GM10266 (cell line): ENCODE measurements around the gene HOXC10.

Experiments used
- DNase-seq: peaks from one replicate; pipeline ENCODE4 v3.0.0; 2012; ENCODE audit errors: extremely low spot score
- TF ChIP-seq, protein P1 (sequence below): IDR thresholded peaks from 2 replicates; pipeline ENCODE4 v1.5.1; 2012; ENCODE audit warnings: mild to moderate bottlenecking, low read depth; ENCODE audit not compliant: control insufficient read depth, insufficient read depth; ENCODE audit errors: missing control alignments

HOXC10 gene

DNA sequence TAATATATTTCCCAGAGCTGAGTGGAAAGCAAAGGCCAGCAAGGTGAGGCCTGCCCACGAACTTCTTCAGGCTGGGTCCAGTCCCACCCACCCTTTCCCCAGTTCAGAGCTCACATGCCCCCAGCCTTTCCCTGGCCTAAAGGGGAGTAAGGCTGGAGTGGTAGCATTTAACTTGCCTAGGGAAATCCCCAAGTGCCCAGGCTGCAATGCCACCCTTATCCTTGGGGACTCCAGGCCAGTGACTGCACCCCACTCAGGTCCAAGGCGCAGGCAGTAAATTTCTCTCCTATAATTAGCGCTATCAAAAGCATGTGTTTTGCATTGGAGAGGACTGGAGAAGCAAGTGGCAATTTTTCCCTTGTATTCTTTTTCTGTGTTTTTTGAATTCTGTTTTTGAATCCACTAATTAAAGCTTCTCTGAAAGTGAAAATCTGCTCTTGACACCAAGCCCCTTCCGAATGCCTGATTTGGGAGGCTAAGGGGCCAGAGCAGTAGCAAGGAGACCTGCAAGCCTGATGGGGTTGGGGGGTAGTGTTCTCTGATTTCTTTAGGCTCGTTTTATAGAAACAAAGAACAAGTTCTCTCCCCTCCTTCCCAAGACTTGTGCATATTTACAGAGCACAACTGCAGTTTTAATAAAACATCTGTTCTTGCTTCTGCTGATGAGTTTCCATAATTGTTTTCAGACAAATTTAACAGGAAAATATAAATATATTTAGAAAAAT is 39.8 kb downstream of the HOXC10 start:
- DNase-seq = no peak
- TF ChIP-seq, protein P1, sequence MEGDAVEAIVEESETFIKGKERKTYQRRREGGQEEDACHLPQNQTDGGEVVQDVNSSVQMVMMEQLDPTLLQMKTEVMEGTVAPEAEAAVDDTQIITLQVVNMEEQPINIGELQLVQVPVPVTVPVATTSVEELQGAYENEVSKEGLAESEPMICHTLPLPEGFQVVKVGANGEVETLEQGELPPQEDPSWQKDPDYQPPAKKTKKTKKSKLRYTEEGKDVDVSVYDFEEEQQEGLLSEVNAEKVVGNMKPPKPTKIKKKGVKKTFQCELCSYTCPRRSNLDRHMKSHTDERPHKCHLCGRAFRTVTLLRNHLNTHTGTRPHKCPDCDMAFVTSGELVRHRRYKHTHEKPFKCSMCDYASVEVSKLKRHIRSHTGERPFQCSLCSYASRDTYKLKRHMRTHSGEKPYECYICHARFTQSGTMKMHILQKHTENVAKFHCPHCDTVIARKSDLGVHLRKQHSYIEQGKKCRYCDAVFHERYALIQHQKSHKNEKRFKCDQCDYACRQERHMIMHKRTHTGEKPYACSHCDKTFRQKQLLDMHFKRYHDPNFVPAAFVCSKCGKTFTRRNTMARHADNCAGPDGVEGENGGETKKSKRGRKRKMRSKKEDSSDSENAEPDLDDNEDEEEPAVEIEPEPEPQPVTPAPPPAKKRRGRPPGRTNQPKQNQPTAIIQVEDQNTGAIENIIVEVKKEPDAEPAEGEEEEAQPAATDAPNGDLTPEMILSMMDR = no peak

DNA sequence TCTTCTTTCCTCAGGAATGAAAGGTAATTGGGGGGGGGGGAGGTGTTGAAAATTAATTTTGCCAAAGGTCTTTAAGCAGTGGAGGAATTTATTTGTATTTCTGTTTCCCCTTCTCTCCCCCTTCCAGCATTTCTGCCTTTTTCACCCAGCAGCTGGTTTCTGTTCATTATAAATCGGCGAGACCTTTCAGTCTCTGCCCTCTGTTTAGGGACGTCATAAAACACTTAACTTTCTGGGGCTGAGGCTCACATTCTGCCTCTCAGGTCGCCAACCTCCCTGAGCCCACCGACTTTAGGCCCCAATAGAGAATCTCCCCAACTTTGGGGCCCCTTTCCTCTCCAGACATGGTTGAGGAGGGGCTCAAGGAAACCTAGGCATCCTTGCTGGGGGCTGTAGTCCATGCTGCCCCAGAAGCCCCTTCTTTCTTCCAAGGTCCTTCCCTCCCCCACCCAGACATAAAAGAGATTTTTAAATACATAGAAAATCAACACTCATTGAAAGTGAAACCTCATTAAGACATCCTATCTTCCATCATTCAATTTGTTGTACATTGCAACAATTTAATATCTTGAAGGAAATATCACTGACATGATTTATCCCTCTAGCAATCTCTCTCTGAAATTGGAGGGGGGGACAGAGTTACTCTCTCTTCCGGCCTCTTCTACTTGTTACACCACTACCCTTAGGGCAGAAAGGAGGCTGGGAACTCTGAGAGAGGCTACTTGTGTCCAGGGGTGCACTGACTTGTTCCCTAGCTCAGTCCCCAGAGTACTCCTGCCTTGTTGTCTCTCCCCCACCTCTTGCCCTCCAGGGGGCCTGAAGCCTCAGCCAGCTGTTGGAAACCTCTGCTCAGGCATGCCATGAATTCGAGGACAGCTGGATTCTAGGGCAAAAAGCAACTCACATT is 40.8 kb downstream of the HOXC10 start:
- DNase-seq = no peak
- TF ChIP-seq, protein P1 = no peak

DNA sequence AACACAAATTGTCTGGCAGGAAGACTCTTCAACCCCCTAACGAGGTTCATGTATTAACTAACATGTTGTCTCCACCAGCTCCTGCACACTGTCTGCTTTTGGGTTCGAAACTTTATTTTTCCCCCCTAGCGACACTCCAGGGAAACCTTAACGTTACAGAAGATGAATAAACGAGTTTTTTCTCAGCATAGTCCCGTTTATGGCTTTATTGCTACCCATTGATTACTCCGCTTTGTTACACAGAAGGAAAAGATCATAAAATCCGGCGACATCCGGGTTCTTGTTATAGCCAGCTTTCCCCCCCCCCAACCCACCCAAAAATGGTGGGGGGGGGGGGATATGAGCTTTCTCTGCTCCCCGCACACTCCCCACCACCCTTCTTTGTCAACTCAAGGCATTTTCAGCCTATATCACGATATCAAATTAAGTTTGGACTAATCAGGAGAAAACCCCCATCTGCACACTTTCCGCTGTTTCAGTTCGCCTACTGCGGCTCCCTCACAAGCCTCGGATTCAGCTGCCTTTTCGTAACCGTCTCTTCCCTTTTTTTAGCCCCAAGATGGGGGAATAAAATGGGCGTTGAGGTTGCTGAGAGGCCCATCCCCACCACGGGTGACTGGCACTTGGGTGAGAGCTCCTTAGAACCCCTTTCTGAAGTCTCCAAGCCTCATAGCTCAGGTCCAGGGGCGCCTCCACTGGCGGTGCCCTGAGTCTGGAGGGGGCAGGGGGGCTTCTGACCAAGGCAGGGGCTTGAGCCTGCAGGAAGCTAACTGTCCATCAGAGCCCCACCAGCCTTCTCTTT is 41.9 kb downstream of the HOXC10 start:
- TF ChIP-seq, protein P1 = no peak
- no peak for DNase-seq

DNA sequence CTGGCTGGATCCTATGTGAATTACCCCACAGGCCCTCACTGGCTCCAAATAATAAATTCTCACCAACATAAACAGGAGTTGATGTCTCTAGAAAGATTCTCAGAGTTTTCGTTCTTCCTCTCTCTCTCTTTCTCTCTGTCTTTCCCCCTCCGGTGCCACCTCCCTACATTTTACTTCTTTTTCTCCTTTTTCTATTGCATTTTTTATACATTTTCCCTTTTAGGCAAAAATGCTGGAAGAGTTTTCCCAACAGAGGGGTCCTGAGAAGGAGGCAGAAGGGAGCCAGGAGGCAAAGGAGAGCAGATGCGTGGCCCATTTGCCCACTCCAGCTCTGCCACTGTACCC is 42.5 kb downstream of the HOXC10 start:
- TF ChIP-seq, protein P1 = no peak
- no peak for DNase-seq

DNA sequence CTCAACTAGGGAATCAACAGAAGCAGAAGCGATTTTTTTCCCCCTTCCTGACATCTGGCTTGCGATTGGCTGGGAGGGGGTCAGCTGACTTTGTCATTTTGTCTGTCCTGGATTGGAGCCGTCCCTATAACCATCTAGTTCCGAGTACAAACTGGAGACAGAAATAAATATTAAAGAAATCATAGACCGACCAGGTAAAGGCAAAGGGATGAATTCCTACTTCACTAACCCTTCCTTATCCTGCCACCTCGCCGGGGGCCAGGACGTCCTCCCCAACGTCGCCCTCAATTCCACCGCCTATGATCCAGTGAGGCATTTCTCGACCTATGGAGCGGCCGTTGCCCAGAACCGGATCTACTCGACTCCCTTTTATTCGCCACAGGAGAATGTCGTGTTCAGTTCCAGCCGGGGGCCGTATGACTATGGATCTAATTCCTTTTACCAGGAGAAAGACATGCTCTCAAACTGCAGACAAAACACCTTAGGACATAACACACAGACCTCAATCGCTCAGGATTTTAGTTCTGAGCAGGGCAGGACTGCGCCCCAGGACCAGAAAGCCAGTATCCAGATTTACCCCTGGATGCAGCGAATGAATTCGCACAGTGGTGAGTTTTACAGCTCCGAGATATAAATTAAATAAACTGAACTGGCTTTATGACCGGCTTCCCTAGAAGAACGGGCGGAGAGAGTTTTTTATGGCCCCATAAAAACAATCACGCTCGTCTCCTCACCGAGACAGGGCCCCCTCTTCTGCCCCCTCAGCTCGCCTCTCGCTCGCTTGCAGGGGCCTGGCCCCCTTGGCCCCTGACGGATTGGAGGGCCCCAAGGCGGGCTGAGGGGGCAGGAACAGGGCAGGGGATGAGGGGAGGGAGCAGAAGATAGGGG is 43.6 kb downstream of the HOXC10 start, which contains the start of gene HOXC6:
TSS of gene HOXC6 (plus strand) at position 127 of the 888 bp plus-strand sequence. CDS start at position 209, 82 bp downstream.
- TF ChIP-seq, protein P1 = no peak
- DNase-seq = no peak
